HCT116 (cell line): ENCODE measurements around the gene ADCY6. TPM values are rescaled to one million over a fixed set of nuclear protein-coding genes. Genes with fewer than 3 reads are reported as not detected.

Experiments
- ATAC-seq: fragments of 200-7000 bp; cut with Tn5 transposase; 2 replicates; pipeline ENCODE4 v1.9.1; 2020; ENCODE audit warnings: mild to moderate bottlenecking, moderate library complexity
- BruUV-seq: library from RNA; stranded (reverse); fragments of 400-500 nt; replicated peaks from 2 replicates; lab custom pipeline; 2021; lab: Mats Ljungman, UMichigan
- CTCF ChIA-PET: fragments of 300-600 bp; sonication (Branson Sonifier 250); formaldehyde crosslinking; loops from one replicate; lab custom pipeline; 2021; ENCODE audit warnings: antibody characterized with exemption; lab: Charles Lee
- POLR2A ChIA-PET: fragments of 300-600, 350-600 bp; sonication (Branson Sonifier 250); formaldehyde crosslinking; loops from one replicate; lab custom pipeline; 2021; ENCODE audit warnings: antibody characterized with exemption; lab: Charles Lee
- RAD21 ChIA-PET, 2 experiments: fragments of 300-600 bp; sonication (Branson Sonifier 250); formaldehyde crosslinking; loops; one replicate each; lab custom pipeline; 2023; ENCODE audit warnings: low total read pairs in 2 of 2; ENCODE audit not compliant: uncharacterized antibody in 2 of 2, unreplicated experiment in 2 of 2, low non-redundant PET in 1 of 2; lab: Charles Lee
- DNase-seq: peaks from one replicate; pipeline ENCODE4 v3.0.0-alpha.2; 2010; ENCODE audit warnings: low read depth, low spot score
- H2AFZ ChIP-seq: fragments of 200-600 bp; shearing (Covaris generic), sonication (generic); 2 replicates; pipeline ENCODE4 v1.6.1; 2017; ENCODE audit warnings: low read depth, mixed run types, mixed read lengths, antibody characterized with exemption, low read length; ENCODE audit not compliant: poor library complexity, severe bottlenecking
- H3K27ac ChIP-seq: 2 replicates; pipeline ENCODE4 v1.5.1; 2012; ENCODE audit warnings: low read depth, low read length
- H3K27me3 ChIP-seq: fragments of 200-600 bp; sonication (generic); 2 replicates; pipeline ENCODE4 v1.6.1; 2016; ENCODE audit warnings: mixed run types, low read length, mixed read lengths; ENCODE audit not compliant: insufficient read depth
- H3K36me3 ChIP-seq, 2 experiments: fragments of 200-500 bp in 1 of 2; fragments of 200-600 bp in 1 of 2; sonication (Bioruptor generic) in 1 of 2; sonication (generic) in 1 of 2; 2 replicates each; pipeline versions ENCODE4 v1.5.1 to v1.6.1; 2014 to 2016; ENCODE audit warnings: low read length in 2 of 2, inconsistent platforms in 1 of 2, mixed read lengths in 1 of 2, mixed run types in 1 of 2; ENCODE audit not compliant: insufficient read depth in 2 of 2, control insufficient read depth in 1 of 2
- H3K4me1 ChIP-seq, 2 experiments: fragments of 200-600 bp in 1 of 2; sonication (generic) in 1 of 2; 2 replicates each; pipeline versions ENCODE4 v1.5.1 to v1.6.1; 2012 to 2017; ENCODE audit warnings: low read length in 2 of 2, inconsistent platforms in 1 of 2, mild to moderate bottlenecking in 1 of 2, mixed read lengths in 1 of 2, mixed run types in 1 of 2, moderate library complexity in 1 of 2; ENCODE audit not compliant: insufficient read depth in 2 of 2, control insufficient read depth in 1 of 2
- H3K4me2 ChIP-seq: fragments of 200-600 bp; sonication (generic); 2 replicates; pipeline ENCODE4 v1.6.1; 2017; ENCODE audit warnings: mixed run types, low read length, mixed read lengths
- H3K4me3 ChIP-seq, 2 experiments: fragments of 200-600 bp in 1 of 2; sonication (generic) in 1 of 2; replicated peaks in 1 of 2; 2 replicates each; pipeline ENCODE4 v1.5.1; 2011 to 2016; ENCODE audit warnings: low read length in 2 of 2, control low read depth in 1 of 2, low read depth in 1 of 2, mild to moderate bottlenecking in 1 of 2, mixed read lengths in 1 of 2, mixed run types in 1 of 2
- H3K79me2 ChIP-seq: fragments of 200-600 bp; sonication (generic); 2 replicates; pipeline ENCODE4 v1.6.1; 2017; ENCODE audit warnings: mild to moderate bottlenecking, mixed run types, low read length, moderate library complexity, mixed read lengths; ENCODE audit not compliant: insufficient read depth
- H3K9ac ChIP-seq: fragments of 200-600 bp; sonication (generic); 2 replicates; pipeline ENCODE4 v1.6.1; 2016; ENCODE audit warnings: low read length, mixed read lengths
- H3K9me2 ChIP-seq: fragments of 200-600 bp; sonication (generic), shearing (Covaris generic); 2 replicates; pipeline ENCODE4 v1.6.1; 2017; ENCODE audit warnings: mixed run types, mild to moderate bottlenecking, moderate library complexity; ENCODE audit not compliant: insufficient read depth
- H3K9me3 ChIP-seq, 2 experiments: fragments of 200-500 bp in 1 of 2; fragments of 200-600 bp in 1 of 2; sonication (Bioruptor generic) in 1 of 2; sonication (generic) in 1 of 2; 2 replicates each; pipeline ENCODE4 v1.6.1; 2014 to 2017; ENCODE audit warnings: low read length in 2 of 2, mixed read lengths in 2 of 2, inconsistent platforms in 1 of 2, low read depth in 1 of 2, mild to moderate bottlenecking in 1 of 2, mixed run types in 1 of 2, moderate library complexity in 1 of 2; ENCODE audit not compliant: control insufficient read depth in 1 of 2, insufficient read depth in 1 of 2
- H4K20me1 ChIP-seq: fragments of 200-600 bp; sonication (generic), shearing (Covaris generic); 2 replicates; pipeline ENCODE4 v1.6.1; 2017; ENCODE audit warnings: mixed run types, mild to moderate bottlenecking, moderate library complexity; ENCODE audit not compliant: insufficient read depth
- CBX3 ChIP-seq: IDR thresholded peaks from 2 replicates; pipeline ENCODE4 v1.6.1; 2012; ENCODE audit warnings: low read depth
- CEBPB ChIP-seq: IDR thresholded peaks from 2 replicates; pipeline ENCODE4 v1.6.1; 2012; ENCODE audit warnings: low read depth
- ELF1 ChIP-seq: IDR thresholded peaks from 2 replicates; pipeline ENCODE4 v1.6.1; 2012; ENCODE audit warnings: low read depth, borderline replicate concordance
- EZH2phosphoT487 ChIP-seq: fragments of 200-600 bp; IDR thresholded peaks from 2 replicates; pipeline ENCODE4 v1.6.1; 2018; ENCODE audit warnings: antibody characterized with exemption, borderline replicate concordance
- JUND ChIP-seq: IDR thresholded peaks from 2 replicates; pipeline ENCODE4 v1.6.1; 2012
- POLR2AphosphoS5 ChIP-seq: IDR thresholded peaks from 2 replicates; pipeline ENCODE4 v1.6.1; 2011; ENCODE audit warnings: mild to moderate bottlenecking, low read depth, low read length, moderate library complexity
- RAD21 ChIP-seq: IDR thresholded peaks from 2 replicates; pipeline ENCODE4 v1.6.1; 2012; ENCODE audit warnings: low read depth, mild to moderate bottlenecking
- SIN3A ChIP-seq: IDR thresholded peaks from 2 replicates; pipeline ENCODE4 v1.6.1; 2012; ENCODE audit warnings: low read depth
- SP1 ChIP-seq: IDR thresholded peaks from 2 replicates; pipeline ENCODE4 v1.6.1; 2012; ENCODE audit warnings: low read depth
- TCF7L2 ChIP-seq: IDR thresholded peaks from 2 replicates; pipeline ENCODE4 v1.7.0; 2011; ENCODE audit warnings: borderline replicate concordance, inconsistent platforms; ENCODE audit not compliant: insufficient read depth, insufficient read length; ENCODE audit errors: extremely low read depth
- YY1 ChIP-seq: IDR thresholded peaks from 2 replicates; pipeline ENCODE4 v1.6.1; 2011; ENCODE audit warnings: low read length, low read depth, moderate library complexity, mild to moderate bottlenecking; ENCODE audit not compliant: insufficient replicate concordance; ENCODE audit errors: extremely low read depth
- ZFX ChIP-seq: fragments of 450-650 bp; IDR thresholded peaks from 2 replicates; pipeline ENCODE4 v1.6.1; 2017
- ZNF274 ChIP-seq: fragments of 200-500 bp; sonication (Bioruptor generic); IDR thresholded peaks from 2 replicates; pipeline ENCODE4 v1.6.1; 2014; ENCODE audit warnings: mild to moderate bottlenecking, low read depth, low read length, inconsistent platforms
- intact Hi-C: fragments of 100-400 bp; cut with micrococcal nuclease; formaldehyde crosslinking; loops from 2 replicates; pipeline ENCODE4 v1.10.0; 2022
- total RNA-seq: library from RNA; stranded (reverse); gene quantifications from one replicate; pipeline ENCODE4 v1.2.1, GENCODE V29; 2021; ENCODE audit not compliant: unreplicated experiment
- TF ChIP-seq, protein P1 (sequence below): IDR thresholded peaks from 2 replicates; pipeline ENCODE4 v1.6.1; 2012
- TF ChIP-seq, protein P2 (sequence below): IDR thresholded peaks from 2 replicates; pipeline ENCODE4 v1.6.1; 2012
- TF ChIP-seq, protein P3 (sequence below): IDR thresholded peaks from 2 replicates; pipeline ENCODE4 v1.6.1; 2012; ENCODE audit warnings: low read depth

The ADCY6 gene
- total RNA-seq, 1 experiment from 2014 or later: 24.9 TPM

DNA sequence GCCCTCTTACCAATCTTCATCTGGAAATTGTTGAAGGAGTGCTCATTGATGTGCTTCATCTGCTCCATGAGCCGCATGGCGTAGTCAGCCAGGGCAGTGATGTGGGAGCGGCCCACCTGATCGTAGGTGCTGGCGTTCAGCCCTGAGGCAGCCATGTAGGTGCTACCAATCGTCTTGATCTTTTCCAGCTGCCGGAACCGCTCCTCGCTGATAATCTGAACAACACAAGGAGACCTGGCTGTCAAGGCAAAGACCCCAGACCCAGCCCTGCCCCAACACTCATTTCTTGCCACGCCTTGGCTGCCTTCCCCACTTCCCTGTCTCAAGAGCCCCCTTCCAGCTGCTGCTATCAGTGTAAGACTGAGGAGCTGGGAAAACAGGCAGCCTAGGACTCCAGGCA, 18.1 kb downstream of the ADCY6 start:
- H3K27me3 ChIP-seq: no peaks in the 10 kb centered on the region
- no peaks in the 10 kb centered on the region for H3K9me2 ChIP-seq
- H3K4me3 ChIP-seq: no peak overlapping the region
- H3K4me1 ChIP-seq: no peaks in the 10 kb centered on the region
- BruUV-seq: no TSS peak
- ATAC-seq (no peak), DNase-seq (no peak)
- H3K79me2 ChIP-seq: no peaks in the 10 kb centered on the region
- H3K4me2 ChIP-seq: no peak overlapping the region
- H4K20me1 ChIP-seq: no peaks in the 10 kb centered on the region
- H3K27ac ChIP-seq: no peak overlapping the region
- ChIA-PET CTCF (no interaction called here), RAD21 (no interaction called here), POLR2A (interaction anchor here (1.0 kb wide), 1 partner anchor 18 kb away, joined by 3 read pairs; the partner anchor contains the start of gene ADCY6)
- H3K36me3 ChIP-seq: peaks cover 18 to 27% of the 10 kb centered on the region in 2 experiments; a peak in 3 of 4 replicates
- H2AFZ ChIP-seq: no peak overlapping the region
- intact Hi-C loops: no loop called here
- no peak overlapping the region for H3K9ac ChIP-seq
- no peaks in the 10 kb centered on the region for H3K9me3 ChIP-seq
- TF ChIP-seq JUND (no peak), YY1 (no peak), EZH2phosphoT487 (no peak), SP1 (no peak), ZNF274 (no peak), ELF1 (no peak), RAD21 (no peak)
- TF ChIP-seq, protein P1, sequence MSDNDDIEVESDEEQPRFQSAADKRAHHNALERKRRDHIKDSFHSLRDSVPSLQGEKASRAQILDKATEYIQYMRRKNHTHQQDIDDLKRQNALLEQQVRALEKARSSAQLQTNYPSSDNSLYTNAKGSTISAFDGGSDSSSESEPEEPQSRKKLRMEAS: no peak

DNA sequence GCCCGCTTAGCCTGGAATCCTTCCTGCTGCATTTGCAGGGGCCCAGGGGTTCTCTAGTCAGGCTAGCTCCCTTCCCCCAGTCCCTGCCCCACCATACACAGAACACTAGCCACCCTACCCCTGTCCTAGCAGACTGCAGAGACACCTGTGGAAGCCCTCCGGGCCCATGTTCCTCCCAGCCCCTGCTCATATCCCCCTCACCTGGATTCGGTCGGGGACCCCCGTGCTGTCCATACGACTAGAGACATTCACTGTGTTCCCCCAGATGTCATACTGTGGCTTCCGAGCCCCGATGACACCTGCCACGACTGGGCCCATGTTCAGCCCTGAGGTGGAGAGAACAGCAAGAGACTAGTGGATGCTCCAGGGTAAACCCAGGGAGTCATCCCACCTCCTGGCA, 20.2 kb downstream of the ADCY6 start:
- no peak overlapping the region for H3K9ac ChIP-seq
- TF ChIP-seq CBX3: no peak
- no peak for TF ChIP-seq ZFX
- no peak for TF ChIP-seq SIN3A
- TF ChIP-seq EZH2phosphoT487: no peak
- TF ChIP-seq POLR2AphosphoS5: no peak
- TF ChIP-seq, protein P2, sequence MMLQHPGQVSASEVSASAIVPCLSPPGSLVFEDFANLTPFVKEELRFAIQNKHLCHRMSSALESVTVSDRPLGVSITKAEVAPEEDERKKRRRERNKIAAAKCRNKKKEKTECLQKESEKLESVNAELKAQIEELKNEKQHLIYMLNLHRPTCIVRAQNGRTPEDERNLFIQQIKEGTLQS: no peak
- TF ChIP-seq TCF7L2: no peak
- TF ChIP-seq CEBPB: no peak
- no peak for TF ChIP-seq RAD21
- TF ChIP-seq, protein P3, sequence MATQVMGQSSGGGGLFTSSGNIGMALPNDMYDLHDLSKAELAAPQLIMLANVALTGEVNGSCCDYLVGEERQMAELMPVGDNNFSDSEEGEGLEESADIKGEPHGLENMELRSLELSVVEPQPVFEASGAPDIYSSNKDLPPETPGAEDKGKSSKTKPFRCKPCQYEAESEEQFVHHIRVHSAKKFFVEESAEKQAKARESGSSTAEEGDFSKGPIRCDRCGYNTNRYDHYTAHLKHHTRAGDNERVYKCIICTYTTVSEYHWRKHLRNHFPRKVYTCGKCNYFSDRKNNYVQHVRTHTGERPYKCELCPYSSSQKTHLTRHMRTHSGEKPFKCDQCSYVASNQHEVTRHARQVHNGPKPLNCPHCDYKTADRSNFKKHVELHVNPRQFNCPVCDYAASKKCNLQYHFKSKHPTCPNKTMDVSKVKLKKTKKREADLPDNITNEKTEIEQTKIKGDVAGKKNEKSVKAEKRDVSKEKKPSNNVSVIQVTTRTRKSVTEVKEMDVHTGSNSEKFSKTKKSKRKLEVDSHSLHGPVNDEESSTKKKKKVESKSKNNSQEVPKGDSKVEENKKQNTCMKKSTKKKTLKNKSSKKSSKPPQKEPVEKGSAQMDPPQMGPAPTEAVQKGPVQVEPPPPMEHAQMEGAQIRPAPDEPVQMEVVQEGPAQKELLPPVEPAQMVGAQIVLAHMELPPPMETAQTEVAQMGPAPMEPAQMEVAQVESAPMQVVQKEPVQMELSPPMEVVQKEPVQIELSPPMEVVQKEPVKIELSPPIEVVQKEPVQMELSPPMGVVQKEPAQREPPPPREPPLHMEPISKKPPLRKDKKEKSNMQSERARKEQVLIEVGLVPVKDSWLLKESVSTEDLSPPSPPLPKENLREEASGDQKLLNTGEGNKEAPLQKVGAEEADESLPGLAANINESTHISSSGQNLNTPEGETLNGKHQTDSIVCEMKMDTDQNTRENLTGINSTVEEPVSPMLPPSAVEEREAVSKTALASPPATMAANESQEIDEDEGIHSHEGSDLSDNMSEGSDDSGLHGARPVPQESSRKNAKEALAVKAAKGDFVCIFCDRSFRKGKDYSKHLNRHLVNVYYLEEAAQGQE: no peak

More for the DNA sequence above, 20.2 kb downstream of the ADCY6 start:
- Histone ChIP-seq H4K20me1 (no peaks in the 10 kb centered on the region), H2AFZ (no peak overlapping the region), H3K9me2 (no peaks in the 10 kb centered on the region), H3K27me3 (no peaks in the 10 kb centered on the region), H3K36me3 (peaks cover 18 to 24% of the 10 kb centered on the region in 2 experiments; a peak in 3 of 4 replicates), H3K27ac (no peak overlapping the region), H3K79me2 (no peaks in the 10 kb centered on the region), H3K4me3 (no peak overlapping the region), H3K9me3 (no peaks in the 10 kb centered on the region), H3K4me1 (no peaks in the 10 kb centered on the region), H3K4me2 (no peak overlapping the region)
- ChIA-PET POLR2A (no interaction called here), RAD21 (no interaction called here), CTCF (interaction anchor here (0.7 kb wide), 1 partner anchor 21 kb away, joined by 5 read pairs; no protein-coding TSS in a partner anchor)
- intact Hi-C loops: no loop called here
- DNase-seq (no peak), ATAC-seq (no peak)
- no TSS peak for BruUV-seq
